CD14-positive monocyte (primary cell): ENCODE data around the gene AGXT. TPM values are rescaled to one million over a fixed set of nuclear protein-coding genes. Genes with fewer than 3 reads are reported as not detected.

Experiments used
- DNase-seq, 3 donors: peaks; one replicate each; pipeline ENCODE4 v3.0.0-alpha.2; 2011 to 2022
- H2AFZ ChIP-seq: 2 replicates; pipeline ENCODE4 v1.6.0; 2012; ENCODE audit warnings: mild to moderate bottlenecking, low read depth, low read length, inconsistent platforms; ENCODE audit not compliant: insufficient read depth, poor library complexity, severe bottlenecking
- H3K27ac ChIP-seq, 2 donors: 1 replicate in 1 of 2; 2 replicates in 1 of 2; pipeline ENCODE4 v1.5.1; 2012 to 2013; ENCODE audit warnings: low read length in 2 of 2, control low read depth in 1 of 2, inconsistent platforms in 1 of 2, low read depth in 1 of 2, mild to moderate bottlenecking in 1 of 2
- H3K27me3 ChIP-seq, 2 donors: one replicate each; pipeline versions ENCODE4 v1.6.0 to v1.6.1; 2011 to 2013; ENCODE audit warnings: low read length in 2 of 2; ENCODE audit not compliant: control insufficient read depth in 2 of 2, insufficient read depth in 2 of 2
- H3K36me3 ChIP-seq, 2 donors: replicated peaks in 1 of 2; 1 replicate in 1 of 2; 2 replicates in 1 of 2; pipeline versions ENCODE4 v1.5.1 to v1.6.1; 2012 to 2013; ENCODE audit warnings: low read length in 2 of 2, control low read depth in 1 of 2, inconsistent platforms in 1 of 2, mild to moderate bottlenecking in 1 of 2; ENCODE audit not compliant: insufficient read depth in 2 of 2, control insufficient read depth in 1 of 2
- H3K4me1 ChIP-seq, 2 donors: 1 replicate in 1 of 2; 2 replicates in 1 of 2; pipeline versions ENCODE4 v1.5.1 to v1.6.1; 2012 to 2013; ENCODE audit warnings: low read length in 2 of 2, control low read depth in 1 of 2, inconsistent platforms in 1 of 2, mild to moderate bottlenecking in 1 of 2, moderate library complexity in 1 of 2; ENCODE audit not compliant: insufficient read depth in 2 of 2, control insufficient read depth in 1 of 2
- H3K4me2 ChIP-seq: replicated peaks from 2 replicates; pipeline ENCODE3; 2012; ENCODE audit warnings: low read length, moderate library complexity, mild to moderate bottlenecking; ENCODE audit not compliant: poor library complexity, severe bottlenecking; ENCODE audit errors: extremely low read depth
- H3K4me3 ChIP-seq, 3 experiments: fragments of 200-600 bp in 1 of 3; sonication (generic) in 1 of 3; replicated peaks in 1 of 3; 1 replicate in 2 of 3; 2 replicates in 1 of 3; pipeline ENCODE4 v1.5.1; 2011 to 2013; ENCODE audit warnings: low read length in 3 of 3, mild to moderate bottlenecking in 3 of 3, control low read depth in 2 of 3, low read depth in 2 of 3, inconsistent platforms in 1 of 3, moderate library complexity in 1 of 3
- H3K79me2 ChIP-seq: 2 replicates; pipeline ENCODE4 v1.6.0; 2012; ENCODE audit warnings: mild to moderate bottlenecking, control low read depth, inconsistent platforms, low read length, moderate library complexity; ENCODE audit not compliant: insufficient read depth
- H3K9ac ChIP-seq: 2 replicates; pipeline ENCODE4 v1.6.0; 2017; ENCODE audit warnings: low read length, mild to moderate bottlenecking; ENCODE audit not compliant: insufficient read depth, poor library complexity, severe bottlenecking
- H3K9me3 ChIP-seq, 2 donors: replicated peaks in 1 of 2; 1 replicate in 1 of 2; 2 replicates in 1 of 2; pipeline versions ENCODE4 v1.5.1 to v1.6.1; 2012 to 2013; ENCODE audit warnings: low read length in 2 of 2, control low read depth in 1 of 2; ENCODE audit not compliant: control insufficient read depth in 1 of 2, insufficient read depth in 1 of 2
- H4K20me1 ChIP-seq: 2 replicates; pipeline ENCODE4 v1.6.0; 2012; ENCODE audit warnings: mild to moderate bottlenecking, low read length, control low read depth, moderate library complexity; ENCODE audit not compliant: insufficient read depth
- H3K27ac Mint-ChIP-seq, 7 donors: one replicate each; pipeline ENCODE4 v1.8.0; 2020; ENCODE audit warnings: mild to moderate bottlenecking in 7 of 7, mixed read lengths in 7 of 7, moderate library complexity in 6 of 7, inconsistent platforms in 2 of 7
- H3K27me3 Mint-ChIP-seq, 3 donors: one replicate each; pipeline ENCODE4 v1.8.0; 2021 to 2022; ENCODE audit warnings: low read depth in 3 of 3, mild to moderate bottlenecking in 3 of 3, mixed read lengths in 3 of 3, moderate library complexity in 3 of 3, inconsistent platforms in 1 of 3
- H3K36me3 Mint-ChIP-seq, 2 donors: one replicate each; pipeline ENCODE4 v1.8.0; 2020; ENCODE audit warnings: mixed read lengths in 2 of 2, inconsistent platforms in 1 of 2, mild to moderate bottlenecking in 1 of 2
- H3K4me1 Mint-ChIP-seq: one replicate; pipeline ENCODE4 v1.8.0; 2020; ENCODE audit warnings: mild to moderate bottlenecking, mixed read lengths
- H3K4me3 Mint-ChIP-seq, 2 donors: one replicate each; pipeline ENCODE4 v1.8.0; 2020; ENCODE audit warnings: mild to moderate bottlenecking in 2 of 2, mixed read lengths in 2 of 2, moderate library complexity in 1 of 2
- H3K9me3 Mint-ChIP-seq, 7 donors: one replicate each; pipeline ENCODE4 v1.8.0; 2020 to 2022; ENCODE audit warnings: mixed read lengths in 7 of 7, mild to moderate bottlenecking in 6 of 7, moderate library complexity in 6 of 7, inconsistent platforms in 2 of 7
- CTCF ChIP-seq: fragments of 200-600 bp; IDR thresholded peaks from one replicate; pipeline ENCODE4 v1.8.0; 2022; ENCODE audit warnings: antibody characterized with exemption, mild to moderate bottlenecking
- WGBS: methylation state at CpG from one replicate; pipeline ENCODE4 v1.1.5; 2013; ENCODE audit warnings: missing lambda C conversion rate; ENCODE audit not compliant: insufficient coverage; 5-methylcytosine and 5-hydroxymethylcytosine counted together
- intact Hi-C, 2 donors: fragments of 100-400 bp; cut with micrococcal nuclease; formaldehyde crosslinking; loops; one replicate each; pipeline versions ENCODE4 v1.15.0 to v1.15.1; 2023
- polyA plus RNA-seq, 3 donors: library from polyadenylated mRNA; depleted of rRNA in 1 of 3; unstranded in 2 of 3; stranded (reverse) in 1 of 3; fragments of 300-500 nt in 2 of 3; fragments of >200 nt in 1 of 3; fragmentation: Illumina TruSeq in 2 of 3; gene quantifications; 1 replicate in 2 of 3; 2 replicates in 1 of 3; pipeline ENCODE4 v1.2.3, GENCODE V29; 2012 to 2021

Gene AGXT
- polyA plus RNA-seq, 3 donors = not detected

- Histone ChIP-seq H2AFZ (no peak overlapping the region), H3K4me2 (no peak overlapping the region), H3K9me3 (peaks cover 0 to 2% of the 10 kb centered on the region in 2 donors), H3K27me3 (no peaks in the 10 kb centered on the region), H3K36me3 (no peaks in the 10 kb centered on the region), H3K4me1 (no peaks in the 10 kb centered on the region), H3K4me3 (no peak overlapping the region), H4K20me1 (no peaks in the 10 kb centered on the region), H3K9ac (no peak overlapping the region), H3K79me2 (no peaks in the 10 kb centered on the region), H3K27ac (no peak overlapping the region)
- Mint-ChIP-seq H3K36me3 (no peaks in the 10 kb centered on the region), H3K4me3 (no peak overlapping the region), H3K4me1 (no peaks in the 10 kb centered on the region), H3K9me3 (peaks cover 0 to 3% (median 0%) of the 10 kb centered on the region in 7 donors), H3K27ac (no peak overlapping the region), H3K27me3 (peaks cover 0 to 1% (median 0%) of the 10 kb centered on the region in 3 donors)
- DNase-seq = no peak
- TF ChIP-seq CTCF = no peak
- intact Hi-C loops = no loop called here
- WGBS = 89% methylated on average over 7 of the region's 7 CpGs
These were observed 10.5 kb downstream of the AGXT start for GRCh38 chr2:240879105-240879504.

DNA sequence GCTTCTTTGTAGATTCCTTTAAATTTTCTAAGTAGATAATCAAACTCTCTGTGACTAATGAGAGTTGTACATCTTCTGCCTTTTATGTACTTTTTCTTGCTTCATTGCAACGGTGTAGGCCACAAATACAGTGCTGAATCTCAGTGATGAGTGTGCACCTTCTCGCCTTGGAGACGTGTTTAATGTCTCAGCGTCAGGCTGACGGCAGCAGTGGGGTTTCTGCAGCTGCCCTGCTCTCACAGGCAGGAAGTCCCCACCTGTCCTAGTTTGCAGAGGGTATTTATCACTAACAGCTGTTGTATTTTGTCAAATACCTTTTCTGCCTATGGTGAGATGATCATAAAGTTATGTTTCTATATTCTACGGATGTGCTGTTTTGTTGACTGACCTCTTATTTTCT, 13.3 kb downstream of the AGXT start:
- H3K27me3 ChIP-seq = no peaks in the 10 kb centered on the region
- no peak for DNase-seq
- H3K79me2 ChIP-seq = no peaks in the 10 kb centered on the region
- intact Hi-C loops = no loop called here
- no peaks in the 10 kb centered on the region for H3K36me3 ChIP-seq
- 64% methylated on average over 3 of the region's 6 CpGs for WGBS
- peaks cover 0 to 5% of the 10 kb centered on the region in 2 donors for H3K9me3 ChIP-seq
- no peak overlapping the region for H3K4me3 ChIP-seq
- no peak overlapping the region for H2AFZ ChIP-seq
- H3K9me3 Mint-ChIP-seq = peaks cover 0 to 6% (median 2%) of the 10 kb centered on the region in 7 donors
- H3K4me2 ChIP-seq = no peak overlapping the region
- no peak for TF ChIP-seq CTCF
- H3K36me3 Mint-ChIP-seq = no peaks in the 10 kb centered on the region
- no peak overlapping the region for H3K9ac ChIP-seq
- no peak overlapping the region for H3K27ac Mint-ChIP-seq
- peaks cover 8 to 12% of the 10 kb centered on the region in 2 donors for H3K4me1 ChIP-seq
- H4K20me1 ChIP-seq = no peaks in the 10 kb centered on the region
- no peak overlapping the region for H3K4me3 Mint-ChIP-seq
- no peaks in the 10 kb centered on the region for H3K27me3 Mint-ChIP-seq
- H3K4me1 Mint-ChIP-seq = peaks cover 12% of the 10 kb centered on the region
- no peak overlapping the region for H3K27ac ChIP-seq
